ENCODE measurements around the gene PPHLN1. TPM values are rescaled to one million over a fixed set of nuclear protein-coding genes. Genes with fewer than 3 reads are reported as not detected.
A peak's percentile ranks its signal among the peaks of the same experiment; 100 is the strongest.

PPHLN1 gene
- total RNA-seq, 1 donor from 2014 or later = 75.6 TPM

DNA sequence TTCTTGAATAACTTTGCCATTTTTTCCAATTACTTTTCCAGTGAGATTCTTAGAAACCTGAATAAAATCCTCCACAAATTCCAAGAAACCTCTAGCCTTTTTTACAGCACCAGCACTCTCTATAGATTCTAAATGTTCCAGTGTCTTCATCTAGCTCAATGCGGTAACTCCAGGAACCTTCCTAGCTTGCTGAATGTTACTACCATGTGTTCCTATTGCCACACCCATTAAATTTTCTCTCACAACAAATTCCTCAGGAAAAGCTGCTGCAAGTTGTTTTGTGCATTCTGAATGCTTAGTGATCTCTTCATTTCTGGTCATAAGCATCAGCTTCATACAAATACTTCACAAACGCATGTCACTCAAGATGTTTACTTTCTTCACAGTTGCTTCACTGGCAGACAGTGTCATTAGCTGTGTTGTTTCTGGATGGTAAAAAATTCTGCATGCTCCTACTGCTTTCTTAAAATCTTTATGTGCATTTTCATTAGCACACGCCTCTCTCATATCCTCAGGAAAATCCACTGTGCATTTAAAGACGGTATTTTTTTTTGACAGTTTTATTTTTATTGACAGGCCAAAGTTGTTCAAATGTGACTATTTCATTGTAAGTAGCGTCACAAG, 106.7 kb downstream of the PPHLN1 start:
- no peak for DNase-seq (ENCODE audit: low read depth, low spot score)

DNA sequence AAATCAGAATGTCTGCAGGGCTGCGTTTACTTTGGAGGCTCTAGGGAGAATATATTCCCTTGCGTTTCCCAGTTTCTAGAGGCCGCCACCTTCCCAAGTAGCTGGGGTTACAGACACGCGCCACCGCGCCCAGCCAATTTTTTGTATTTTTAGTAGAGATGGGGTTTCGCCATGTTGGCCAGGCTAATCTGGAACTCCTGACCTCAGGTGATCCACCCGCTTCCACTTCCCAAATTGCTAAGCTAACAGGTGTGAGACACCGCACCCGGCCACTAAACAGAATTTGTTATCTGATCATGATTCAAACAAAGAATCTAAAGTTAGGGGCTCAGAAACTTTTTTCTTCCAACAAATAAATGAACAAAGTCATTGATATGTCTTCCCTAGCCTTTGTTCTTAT, 114.6 kb downstream of the PPHLN1 start:
- no peak for DNase-seq (ENCODE audit: low read depth, low spot score)

DNA sequence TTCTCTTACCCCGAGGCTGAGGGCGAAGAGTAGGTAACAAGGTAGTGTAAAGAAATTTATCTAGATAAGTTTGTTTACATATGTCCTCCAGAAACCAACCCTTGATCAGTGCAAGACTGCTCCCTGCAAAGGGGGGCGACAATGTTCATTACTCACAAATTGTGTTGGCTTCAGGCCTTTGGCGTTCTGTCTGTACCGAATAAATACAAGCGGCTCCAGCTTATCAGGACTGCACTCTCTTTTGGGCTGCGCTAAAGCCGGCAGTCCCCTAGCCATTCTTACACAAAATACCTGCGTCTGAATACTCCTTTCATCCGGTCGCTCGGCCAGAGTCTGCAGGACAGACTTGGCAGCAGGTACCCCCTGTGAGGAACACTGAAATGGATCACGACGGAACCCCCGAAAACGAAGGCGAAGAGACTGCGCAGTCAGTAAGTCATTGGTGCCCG, 116.4 kb downstream of the PPHLN1 start:
- no peak for DNase-seq (ENCODE audit: low read depth, low spot score)

DNA sequence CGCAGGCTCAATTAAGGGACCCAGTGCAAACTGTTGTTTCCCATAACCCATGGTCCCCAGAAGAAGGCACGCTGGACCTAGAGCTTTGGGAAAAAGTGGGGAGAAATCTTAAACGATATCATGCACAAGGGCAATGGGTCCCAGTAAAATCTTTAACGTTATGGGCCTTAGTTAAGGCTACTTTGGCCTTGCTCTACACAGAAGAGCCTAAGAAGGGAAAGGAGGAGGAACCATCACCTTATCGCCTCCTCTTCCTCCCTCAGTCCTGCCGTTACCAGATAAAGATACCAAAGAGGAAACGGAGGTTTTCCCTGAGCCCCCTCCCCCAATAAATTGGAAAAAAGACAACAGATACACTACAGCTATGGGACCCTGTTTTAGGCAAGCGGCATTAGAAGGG, 116.9 kb downstream of the PPHLN1 start:
- DNase-seq (ENCODE audit: low read depth, low spot score) = no peak

DNA sequence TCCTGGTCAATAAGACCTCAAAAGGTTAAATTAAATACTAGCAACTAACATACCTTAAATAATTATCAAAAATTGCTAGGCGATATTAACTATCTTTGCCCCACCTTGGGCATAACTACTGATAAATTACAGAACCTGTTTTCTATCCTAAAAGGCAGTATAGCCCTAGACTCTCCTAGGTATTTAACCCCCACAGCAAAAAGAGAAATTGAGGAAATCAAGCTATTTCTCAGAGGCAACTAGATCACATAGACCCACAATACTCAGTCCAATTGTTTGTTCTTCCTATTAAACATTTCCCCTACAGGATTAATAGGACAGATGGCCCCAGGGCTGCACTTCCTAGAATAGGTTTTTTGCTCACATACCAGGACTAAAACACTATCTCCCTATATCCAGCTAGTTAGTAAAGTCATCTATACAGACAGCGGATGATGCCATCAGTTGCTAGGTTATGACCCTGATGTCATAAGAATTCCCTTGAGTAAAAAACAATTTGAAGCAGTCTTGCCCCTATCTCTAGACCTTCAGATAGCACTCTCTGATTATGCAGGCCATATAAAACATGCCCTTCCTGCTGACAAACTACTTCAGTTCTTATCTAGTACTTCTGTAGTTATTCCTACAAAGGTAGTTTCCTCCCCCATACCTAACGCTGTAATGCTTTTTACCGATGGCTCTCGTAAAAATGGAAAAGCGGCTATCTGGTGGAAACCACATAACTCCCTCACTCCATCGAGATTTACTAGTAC, 118.4 kb downstream of the PPHLN1 start:
- no peak for DNase-seq (ENCODE audit: low read depth, low spot score)

DNA sequence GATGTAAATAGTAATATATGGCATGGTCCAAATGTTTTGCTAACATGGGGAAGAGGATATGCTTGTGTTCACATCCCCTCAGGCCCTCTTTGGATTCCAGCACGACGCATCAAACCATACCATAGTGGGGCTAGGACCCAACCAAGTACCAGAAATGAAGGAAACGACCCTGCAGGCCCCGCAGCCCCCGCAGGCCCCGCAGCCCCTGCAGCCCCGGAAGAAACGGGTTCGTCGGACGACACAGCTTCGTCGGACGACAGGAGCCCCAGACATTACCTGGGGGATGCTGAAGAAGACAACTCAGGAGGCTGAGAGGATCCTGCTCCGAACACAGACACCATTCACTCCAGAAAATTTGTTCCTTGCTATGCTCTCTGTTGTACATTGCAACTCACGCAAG, 119.9 kb downstream of the PPHLN1 start:
- no peak for DNase-seq (ENCODE audit: low read depth, low spot score)

DNA sequence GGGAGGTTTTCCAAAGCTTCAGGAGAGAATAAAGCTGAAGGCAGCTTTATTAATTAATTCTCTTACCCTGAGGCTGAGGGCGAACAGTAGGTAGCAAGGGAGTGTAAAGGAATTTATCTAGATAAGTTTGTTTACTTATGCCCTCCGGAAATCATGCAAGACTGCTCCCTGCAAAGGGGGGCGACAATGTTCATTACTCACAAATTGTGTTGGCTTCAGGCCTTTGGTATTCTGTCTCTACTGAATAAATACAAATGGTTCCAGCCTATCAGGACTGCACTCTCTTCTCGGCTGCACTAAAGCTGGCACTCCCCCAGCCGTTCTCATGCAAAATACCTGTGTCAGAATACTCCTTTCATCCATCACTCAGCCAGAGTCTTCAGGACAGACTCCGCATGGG, 120.8 kb downstream of the PPHLN1 start:
- no peak for DNase-seq (ENCODE audit: low read depth, low spot score)

DNA sequence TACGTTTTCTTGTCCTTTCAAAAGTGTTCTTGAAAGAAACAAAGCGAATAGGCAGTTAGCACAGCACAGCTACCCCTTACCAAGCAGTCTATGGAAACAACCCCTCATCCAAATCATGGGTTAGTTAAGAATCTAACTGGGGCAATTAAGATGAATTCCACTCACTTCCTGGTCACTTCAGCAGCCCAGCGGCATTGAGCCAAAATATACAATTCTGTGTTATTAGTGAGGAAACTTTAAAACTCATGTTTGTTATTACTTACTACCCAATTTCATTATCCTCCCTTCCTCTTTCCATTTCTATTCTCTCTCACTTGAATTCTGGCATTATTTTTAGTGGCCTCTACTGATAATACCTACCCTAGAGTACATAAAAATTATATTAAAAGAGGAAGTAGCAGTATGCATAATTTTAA, 121.4 kb downstream of the PPHLN1 start:
- peak; percentile 41 for DNase-seq (ENCODE audit: low read depth, low spot score)

DNA sequence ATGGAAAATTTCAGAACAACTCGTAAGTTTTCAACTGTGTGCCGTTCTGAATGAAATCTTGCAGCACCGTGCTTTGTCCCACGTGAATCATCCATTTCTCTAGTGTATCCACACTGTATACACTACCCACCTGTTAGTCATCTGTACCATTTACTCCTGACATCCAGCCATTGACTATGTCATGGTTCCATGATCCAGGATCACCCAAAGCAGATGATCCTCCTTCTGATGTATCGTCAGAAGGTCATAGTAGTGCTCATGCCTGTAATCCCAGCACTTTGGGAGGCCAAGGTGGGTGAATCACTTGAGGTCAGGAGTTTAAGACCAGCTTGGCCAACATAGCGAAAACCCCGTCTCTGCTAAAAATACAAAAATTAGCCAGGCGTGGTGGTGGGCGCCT, 122.9 kb downstream of the PPHLN1 start:
- DNase-seq (ENCODE audit: low read depth, low spot score) = no peak

DNA sequence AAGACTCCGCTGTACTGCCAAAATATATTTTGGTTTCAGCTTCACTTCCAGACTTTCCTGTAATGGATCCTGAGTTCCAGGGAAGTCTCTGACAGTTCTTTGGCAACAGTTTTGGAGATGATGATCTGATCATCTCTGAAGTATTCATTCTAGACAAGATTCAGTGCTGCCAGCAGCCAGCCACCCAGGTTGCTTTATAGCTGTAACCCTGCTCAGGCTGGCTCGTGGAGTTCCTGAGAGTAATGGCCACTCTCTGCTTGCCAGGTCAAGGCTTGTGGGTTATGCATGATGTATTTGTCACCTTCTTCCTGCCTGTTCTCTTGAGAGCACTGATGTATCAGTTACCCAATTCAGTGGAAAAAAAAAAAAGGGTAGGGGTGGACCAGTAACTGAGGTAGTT, 124.3 kb downstream of the PPHLN1 start:
- DNase-seq (ENCODE audit: low read depth, low spot score) = no peak

DNA sequence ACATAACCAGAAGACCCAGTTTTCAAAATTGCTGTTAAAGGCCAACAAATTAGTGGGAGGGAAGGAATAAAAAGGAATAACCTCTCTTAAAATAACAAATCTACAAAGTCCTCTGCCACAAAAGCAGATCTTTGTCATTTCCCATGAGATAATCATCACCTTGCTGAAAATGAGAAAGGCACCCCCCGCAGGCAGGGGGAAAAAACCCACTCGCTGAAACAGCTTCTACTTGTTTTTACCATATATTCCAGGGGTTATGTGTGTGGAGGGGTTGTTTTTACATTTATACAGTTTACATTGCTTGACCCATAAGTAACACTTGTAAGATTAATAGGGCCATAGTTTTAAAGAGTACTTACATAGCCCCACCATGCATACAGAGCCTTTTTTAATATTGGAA, 132.6 kb downstream of the PPHLN1 start:
- no peak for DNase-seq (ENCODE audit: low read depth, low spot score)

DNA sequence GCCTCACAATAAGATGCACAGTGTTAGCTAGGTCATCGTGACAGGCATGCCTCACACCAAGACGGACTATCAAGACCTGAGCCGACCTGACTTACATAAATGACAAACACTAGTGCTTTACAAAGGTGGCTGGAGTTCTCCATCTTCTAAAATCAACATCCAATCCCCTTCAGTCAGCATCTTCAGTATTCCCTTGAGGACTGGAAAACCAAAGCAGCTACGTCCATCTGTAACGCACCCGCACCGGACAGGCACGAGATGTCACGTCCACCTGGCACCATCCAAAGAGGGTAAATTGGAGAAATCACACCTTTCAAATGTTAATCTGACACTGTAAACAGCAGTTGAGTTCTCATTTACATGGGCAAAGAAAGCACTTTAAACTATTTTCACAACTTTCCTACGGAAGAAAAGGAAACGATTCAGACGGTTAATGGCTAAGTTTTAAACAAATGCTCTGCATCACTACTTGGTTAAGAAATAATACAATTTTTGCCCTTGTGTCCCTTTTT, 133.4 kb downstream of the PPHLN1 start:
- no peak for DNase-seq (ENCODE audit: low read depth, low spot score)

DNA sequence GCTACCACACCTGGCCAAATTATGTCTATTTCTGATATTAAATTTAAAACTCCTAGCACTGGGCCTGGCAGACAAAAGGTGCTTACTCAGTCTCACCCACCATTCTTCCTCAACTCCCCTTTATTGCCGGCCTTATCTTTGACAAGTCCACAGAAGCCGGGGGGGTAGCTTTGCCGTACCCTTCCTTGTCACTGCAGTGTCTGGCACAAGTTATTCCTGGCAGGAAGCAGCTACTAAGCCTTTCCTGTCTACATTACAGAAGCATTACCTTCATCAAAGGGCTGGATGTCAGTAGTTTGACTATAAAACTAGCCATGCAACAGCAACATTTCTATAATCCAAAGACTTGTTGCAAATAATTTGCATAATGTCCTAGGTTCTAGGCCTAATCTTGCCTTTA, 136.5 kb downstream of the PPHLN1 start:
- no peak for DNase-seq (ENCODE audit: low read depth, low spot score)

DNA sequence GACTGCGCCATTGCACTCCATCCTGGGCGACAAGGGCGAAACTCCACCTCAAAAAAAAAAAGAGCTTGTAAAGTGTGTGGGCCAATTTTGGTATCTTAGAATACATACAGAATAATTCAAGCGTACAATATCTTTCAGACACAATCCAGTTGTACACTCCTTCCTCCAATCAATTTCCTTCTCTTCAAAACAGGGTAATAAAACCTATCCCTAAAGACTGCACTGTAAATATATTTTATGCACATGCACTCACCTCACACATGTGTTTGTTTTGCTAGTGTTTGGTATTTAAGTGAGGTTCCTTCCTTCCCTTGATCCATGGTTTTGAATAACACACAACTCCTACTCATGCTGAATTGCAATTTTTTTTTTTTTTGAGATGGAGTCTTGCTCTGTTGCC, 137.7 kb downstream of the PPHLN1 start:
- DNase-seq (ENCODE audit: low read depth, low spot score) = no peak

DNA sequence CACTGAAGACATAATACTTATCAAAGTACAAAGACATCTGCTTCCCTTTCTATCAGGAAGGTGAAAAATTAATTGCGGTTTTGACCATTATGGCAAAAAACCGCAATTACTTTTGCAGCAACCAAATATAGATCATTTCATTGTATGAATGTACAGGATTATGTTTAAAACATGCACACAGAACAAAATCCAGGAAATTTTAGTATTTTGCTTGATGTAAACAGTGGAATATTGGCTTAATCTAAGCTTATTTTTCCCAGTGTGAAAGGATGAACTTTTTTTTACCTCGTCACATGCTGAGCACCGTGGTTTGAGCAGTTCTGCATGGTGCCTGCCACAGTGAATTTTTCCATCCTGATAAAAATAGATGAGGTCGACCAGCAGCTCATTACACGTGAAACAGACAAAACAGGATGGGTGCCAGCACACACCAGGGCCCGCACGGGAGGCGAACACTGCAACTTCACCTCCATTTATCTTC, 142.4 kb downstream of the PPHLN1 start:
- no peak for DNase-seq (ENCODE audit: low read depth, low spot score)

DNA sequence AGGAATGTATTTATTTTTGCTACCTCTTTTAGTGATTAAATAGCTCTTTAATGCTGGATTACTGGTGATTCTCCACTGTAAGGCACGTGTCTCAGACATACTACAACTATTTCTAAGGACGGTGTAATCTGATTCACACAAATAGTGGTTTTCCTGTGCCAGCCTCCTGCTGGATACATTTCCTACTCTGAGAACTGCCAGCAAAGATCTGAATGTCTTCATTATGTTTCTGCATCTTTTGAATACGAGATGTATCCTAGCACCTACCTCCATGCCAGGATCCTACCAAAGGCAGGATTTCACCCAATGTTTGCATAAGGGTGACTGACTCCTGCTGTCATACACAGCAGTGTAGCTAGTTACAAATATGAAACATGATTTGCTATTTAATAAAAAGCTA, 143.0 kb downstream of the PPHLN1 start:
- no peak for DNase-seq (ENCODE audit: low read depth, low spot score)

DNA sequence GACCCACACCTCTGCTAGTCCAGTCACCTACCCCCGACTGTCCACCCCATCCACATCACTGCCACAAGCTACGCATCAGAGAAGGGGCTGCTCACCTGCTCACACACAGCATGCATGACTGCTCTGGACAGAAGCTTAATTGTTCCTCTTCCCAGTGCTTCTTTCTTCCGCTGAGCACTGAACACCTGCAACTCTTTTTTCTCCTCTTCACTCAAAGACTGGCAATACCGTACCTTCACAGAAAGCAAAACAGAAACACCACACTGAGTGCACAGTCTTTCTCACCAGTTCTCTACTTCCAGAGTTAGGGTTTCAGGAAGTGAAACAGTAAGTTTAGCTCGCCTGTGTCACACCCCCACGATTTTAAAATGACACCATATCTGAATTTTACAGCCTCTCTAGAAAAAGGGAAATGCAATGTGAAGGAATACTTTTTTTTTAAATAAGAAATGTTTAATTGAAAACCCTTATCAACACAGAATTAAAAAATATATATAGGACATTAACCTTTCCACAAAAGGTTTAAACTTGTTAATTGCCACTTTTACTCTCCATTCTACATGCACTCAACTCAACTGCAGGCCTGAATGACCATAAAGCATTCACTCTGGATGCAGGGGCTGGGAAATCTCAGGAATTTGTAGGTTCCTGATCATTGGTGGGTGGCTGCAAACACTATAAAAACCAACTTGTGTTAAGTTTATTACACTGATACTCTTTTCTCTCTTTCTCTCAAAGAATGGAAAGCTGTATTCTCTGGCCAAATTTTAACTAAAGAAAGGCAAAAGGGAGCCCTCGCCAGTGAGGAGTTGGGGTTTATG, 143.6 kb downstream of the PPHLN1 start:
- DNase-seq (ENCODE audit: low read depth, low spot score) = no peak

DNA sequence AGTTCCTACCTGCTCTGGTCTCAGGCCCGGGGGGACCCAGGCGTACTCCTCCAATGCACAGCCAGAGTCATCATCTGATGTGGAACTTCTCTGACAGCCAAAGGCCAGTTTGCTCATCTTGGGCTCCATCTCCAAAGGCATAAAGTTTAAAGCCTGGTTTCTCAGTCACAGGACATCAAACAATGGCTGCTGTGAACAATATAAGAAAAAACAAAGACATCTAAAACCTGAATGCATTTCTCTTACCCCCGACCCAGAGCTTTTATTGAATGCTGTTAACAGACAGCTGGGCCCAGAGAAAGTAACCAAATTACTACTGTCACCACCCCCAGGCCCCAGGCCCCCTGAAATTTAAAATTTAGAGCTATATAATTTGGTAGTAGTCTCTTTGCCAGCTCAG, 146.4 kb downstream of the PPHLN1 start:
- DNase-seq (ENCODE audit: low read depth, low spot score) = no peak

DNA sequence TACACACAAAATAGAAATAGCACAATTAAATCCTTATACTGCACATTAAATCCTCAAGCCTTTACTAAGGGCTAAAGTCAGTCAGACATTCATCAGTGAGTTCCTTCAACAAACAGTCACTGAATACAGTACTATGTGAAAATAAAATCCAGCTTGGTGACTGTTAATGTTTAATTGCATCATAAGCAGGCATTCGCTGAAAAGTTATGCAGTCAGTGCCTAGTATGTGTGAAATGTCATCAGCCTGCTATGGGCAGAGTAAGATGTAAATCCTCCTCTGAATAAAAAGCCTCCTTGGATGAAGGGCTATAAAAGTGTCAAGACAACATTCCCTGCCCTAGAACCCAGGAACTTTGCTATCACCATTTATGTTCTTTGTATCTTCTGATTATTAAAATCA, 147.2 kb downstream of the PPHLN1 start:
- no peak for DNase-seq (ENCODE audit: low read depth, low spot score)

DNA sequence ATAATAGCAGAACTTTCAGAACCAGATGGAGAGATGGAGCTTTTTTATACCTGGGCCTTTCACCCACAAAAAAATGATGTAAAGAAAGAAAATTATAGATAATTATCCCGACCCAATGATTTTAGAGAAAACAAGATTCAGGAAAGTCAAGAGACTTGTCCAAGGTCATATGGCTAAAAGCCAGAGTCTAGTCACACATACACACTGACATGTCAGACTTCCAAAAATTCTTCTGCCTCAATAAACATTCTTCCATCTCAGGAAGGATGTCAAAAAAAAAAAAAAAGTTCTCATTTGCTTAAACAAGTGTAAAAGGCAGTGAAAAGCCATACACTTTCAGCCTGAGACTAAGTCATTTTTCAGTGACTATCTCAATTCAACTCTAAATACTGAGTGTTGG, 147.6 kb downstream of the PPHLN1 start:
- no peak for DNase-seq (ENCODE audit: low read depth, low spot score)

DNA sequence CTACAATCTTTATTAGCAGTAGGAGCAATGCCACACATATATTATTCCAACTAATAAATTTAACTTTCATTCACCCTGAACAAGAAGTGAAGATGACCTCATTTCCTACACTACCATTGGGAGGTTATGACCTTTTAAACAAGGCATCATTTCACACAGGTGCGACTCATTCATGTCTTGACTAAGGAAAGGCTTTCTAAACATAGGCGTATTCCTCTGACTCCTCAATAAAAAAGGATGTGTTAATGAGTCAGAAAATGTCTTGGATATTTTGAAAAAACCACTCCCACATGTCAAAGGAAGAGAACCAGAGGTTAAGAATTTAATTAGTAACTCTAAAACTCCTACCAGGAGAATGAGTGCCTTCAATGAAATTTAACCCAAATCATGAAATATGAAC, 148.4 kb downstream of the PPHLN1 start:
- no peak for DNase-seq (ENCODE audit: low read depth, low spot score)

DNA sequence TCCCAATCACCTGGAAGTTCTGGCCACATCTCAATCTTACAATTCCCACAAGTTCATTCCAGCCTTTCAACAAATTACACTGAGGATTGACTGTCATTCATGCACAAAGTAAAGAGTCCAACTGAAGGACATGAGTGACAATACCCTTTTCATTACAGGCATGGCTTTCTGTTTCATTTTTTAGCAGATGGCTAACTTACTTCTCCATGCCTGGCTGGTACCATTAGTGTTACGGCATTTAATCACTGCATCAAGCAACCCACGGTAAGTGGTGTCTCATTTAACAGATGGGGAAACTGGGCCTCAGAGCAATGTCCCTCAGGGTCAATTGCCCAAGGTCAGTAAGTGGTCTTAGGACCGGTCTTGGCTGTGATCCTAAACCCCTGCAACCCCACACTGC, 149.1 kb downstream of the PPHLN1 start:
- DNase-seq (ENCODE audit: low read depth, low spot score) = no peak

All from pulmonary artery endothelial cell (primary cell).